Heart left ventricle (tissue), 16 donors: Measurements from ENCODE around the gene SYNC. TPM values are rescaled to one million over a fixed set of nuclear protein-coding genes. Genes with fewer than 3 reads are reported as not detected.

Experiments
- ATAC-seq, 4 donors: fragments of 200-7000 bp; cut with Tn5 transposase; one replicate each; pipeline ENCODE4 v1.9.1; 2020 to 2022; ENCODE audit warnings: moderate library complexity in 4 of 4, mild to moderate bottlenecking in 3 of 4, moderate number of reproducible peaks in 1 of 4
- DNase-seq, 5 donors: peaks; one replicate each; pipeline ENCODE4 v3.0.0-alpha.2; 2020
- H3K27ac ChIP-seq, 12 donors: fragments of 200-600 bp; sonication (generic) in 4 of 12; one replicate each; pipeline versions ENCODE4 v1.5.0 to v1.8.0; 2016 to 2022; ENCODE audit warnings: mild to moderate bottlenecking in 2 of 12
- H3K27me3 ChIP-seq, 9 donors: fragments of 200-600 bp; sonication (generic) in 2 of 9; one replicate each; pipeline versions ENCODE4 v1.5.1 to v1.8.0; 2016 to 2022; ENCODE audit warnings: mild to moderate bottlenecking in 3 of 9
- H3K36me3 ChIP-seq, 9 donors: fragments of 200-600 bp; sonication (generic) in 2 of 9; one replicate each; pipeline versions ENCODE4 v1.5.0 to v1.8.0; 2018 to 2022; ENCODE audit warnings: mild to moderate bottlenecking in 2 of 9
- H3K4me1 ChIP-seq, 12 donors: fragments of 200-600 bp; sonication (generic) in 4 of 12; one replicate each; pipeline versions ENCODE4 v1.5.0 to v1.8.0; 2016 to 2022; ENCODE audit warnings: mild to moderate bottlenecking in 3 of 12
- H3K4me3 ChIP-seq, 12 donors: fragments of 200-600 bp; sonication (generic) in 4 of 12; one replicate each; pipeline versions ENCODE4 v1.5.0 to v1.8.0; 2017 to 2022; ENCODE audit warnings: mild to moderate bottlenecking in 9 of 12, moderate library complexity in 4 of 12
- H3K9me3 ChIP-seq, 12 donors: fragments of 200-600 bp; sonication (generic) in 4 of 12; one replicate each; pipeline versions ENCODE4 v1.5.0 to v1.8.0; 2016 to 2022; ENCODE audit warnings: mild to moderate bottlenecking in 1 of 12
- CTCF ChIP-seq, 12 donors: fragments of 200-600 bp; sonication (generic) in 4 of 12; IDR thresholded peaks; one replicate each; pipeline versions ENCODE4 v1.5.0 to v1.8.0; 2018 to 2022; ENCODE audit warnings: antibody characterized with exemption in 12 of 12, mild to moderate bottlenecking in 5 of 12
- POLR2A ChIP-seq, 2 donors: fragments of 450-650 bp; IDR thresholded peaks; one replicate each; pipeline ENCODE4 v1.6.1; 2017; ENCODE audit warnings: antibody characterized with exemption in 2 of 2, mild to moderate bottlenecking in 2 of 2, moderate library complexity in 2 of 2
- WGBS, 4 donors: extraction: QIAGEN DNeasy Blood & Tissue Kit in 2 of 4; methylation state at CpG; one replicate each; pipeline versions ENCODE4 v1.1.5 to v1.1.7; 2013 to 2018; 5-methylcytosine and 5-hydroxymethylcytosine counted together
- intact Hi-C, 10 donors: fragments of 100-400 bp; cut with DNase I; formaldehyde crosslinking; loops; one replicate each; pipeline versions ENCODE4 v1.11.1 to v1.14.2; 2022
- polyA plus RNA-seq, 2 donors: library from polyadenylated mRNA; stranded (reverse); fragments of 200-250 nt; gene quantifications; one replicate each; pipeline ENCODE4 v1.2.3, GENCODE V29; 2013
- total RNA-seq, 9 donors: library from RNA; depleted of rRNA in 2 of 9; stranded (reverse); fragments of >200 nt in 2 of 9; fragmentation: NEBNext Ultra II Directional in 3 of 9; extraction: Animal tissue kit (Norgen Biotek cat#: 25700) in 3 of 9; gene quantifications; one replicate each; pipeline versions ENCODE4 v1.1.0 to v1.2.4, GENCODE V29; 2016 to 2023
- donor health status: ischemic (EF 13 %, LVEDD 7.1; RV severe dilation, severe dysfunction).
- donor health status: healthy with polysubstance abuse.
- donor health status: DM: no; HTN: yes; CAD: no.
- donor health status: DM: no; HTN: no; CAD: no.
- donor health status: ischemic (EF 25% LVEDD 6.9; RV normal size, moderate dysfunction).
- donor health status: ischemic (EF 25% LVEDD 5.7; RV mildly dilated, moderate dysfunction).
- donor health status: healthy.
- donor health status: DM: yes; HTN: yes; CAD: no.
- donor health status: ischemic (EF 35%, LVEDD 5.7; RV mildly dilated, moderate dysfunction).
- donor health status: nonischemic (EF 11% LVEDD 7.7; RV severe dilation, severe dysfunction).
- donor health status: DM: yes; HTN: yes; CAD: no.
- donor health status: PGD.
- donor health status: ischemic (EF 29% LVEDD 5.4; RV normal size, mild dysfunction).
- donor health status: nonischemic (EF 23%, LVEDD 6.1; RV moderate dilation, normal function).

Gene SYNC
- total and polyA plus RNA-seq, 11 donors, result 2.7 to 22.3 (median 14.3) TPM

GRCh38 chr1:32718036-32718435 is 15.5 kb upstream of the SYNC start:
- Histone ChIP-seq H3K27ac (no peak overlapping the region), H3K36me3 (no peaks in the 10 kb centered on the region), H3K4me1 (peaks cover 0 to 3% (median 0%) of the 10 kb centered on the region in 12 donors), H3K9me3 (no peaks in the 10 kb centered on the region), H3K27me3 (no peaks in the 10 kb centered on the region), H3K4me3 (no peak overlapping the region)
- DNase-seq (no peak), ATAC-seq (no peak)
- intact Hi-C loops, result loop anchor here in 5 of 10 donors (5.0 to 10.0 kb wide), 3 partner anchors 157 to 367 kb away; partner anchors contain the start of genes AZIN2 (in 3 of the 5) and FNDC5 (in 2 of the 5)
- WGBS, 4 donors, result 81 to 88% (median 84%) methylated on average over 2 of the region's 2 CpGs
- TF ChIP-seq CTCF (IDR thresholded peaks at IDR 0.05) (no peak), POLR2A (IDR thresholded peaks at IDR 0.05) (no peak)

DNA sequence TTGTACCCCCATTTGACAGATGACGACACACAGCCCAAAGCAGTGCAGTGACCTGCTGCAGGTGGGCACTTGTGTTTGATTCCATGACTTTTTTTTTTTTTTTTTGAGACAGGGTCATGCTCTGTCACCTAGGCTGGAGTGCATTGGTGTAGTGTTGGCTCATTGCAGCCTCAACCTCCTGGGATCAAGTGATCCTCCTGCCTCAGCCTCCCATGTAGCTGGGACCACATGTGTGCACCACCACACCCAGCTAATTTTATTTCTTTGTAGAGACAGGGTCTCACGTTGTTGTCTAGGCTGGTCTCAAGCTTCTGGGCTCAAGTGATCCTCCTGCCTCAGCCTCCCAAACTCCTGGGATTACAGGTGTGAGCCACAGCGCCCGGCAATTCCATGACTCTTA is 14.9 kb upstream of the SYNC start:
- WGBS, 4 donors, result 94 to 98% (median 95%) methylated on average over 4 of the region's 4 CpGs
- no peaks in the 10 kb centered on the region for H3K27me3 ChIP-seq
- peaks cover 0 to 3% (median 0%) of the 10 kb centered on the region in 12 donors for H3K4me1 ChIP-seq
- no peak for TF ChIP-seq POLR2A (IDR thresholded peaks at IDR 0.05)
- TF ChIP-seq CTCF (IDR thresholded peaks at IDR 0.05), result no peak
- H3K36me3 ChIP-seq, result no peaks in the 10 kb centered on the region
- H3K27ac ChIP-seq, result no peak overlapping the region
- intact Hi-C loops, result loop anchor here in 5 of 10 donors (5.0 to 10.0 kb wide), 3 partner anchors 157 to 367 kb away; partner anchors contain the start of genes AZIN2 (in 3 of the 5) and FNDC5 (in 2 of the 5)
- DNase-seq (no peak), ATAC-seq (no peak)
- no peaks in the 10 kb centered on the region for H3K9me3 ChIP-seq
- H3K4me3 ChIP-seq, result no peak overlapping the region

- Histone ChIP-seq H3K27ac (no peak overlapping the region), H3K4me3 (no peak overlapping the region), H3K9me3 (no peaks in the 10 kb centered on the region), H3K27me3 (peaks cover 0 to 3% (median 0%) of the 10 kb centered on the region in 9 donors), H3K4me1 (peaks cover 0 to 10% (median 3%) of the 10 kb centered on the region in 12 donors), H3K36me3 (no peaks in the 10 kb centered on the region)
- no peak for TF ChIP-seq CTCF (IDR thresholded peaks at IDR 0.05)
- TF ChIP-seq POLR2A (IDR thresholded peaks at IDR 0.05), result peak in 1 of 2 donors; percentile 16
- DNase-seq (peak in 4 of 5 donors; percentile 48 to 70 (median 61)), ATAC-seq (peak; percentile 61 to 72 (median 68))
- intact Hi-C loops, result loop anchor here in 5 of 10 donors (5.0 to 10.0 kb wide), 3 partner anchors 158 to 368 kb away; partner anchors contain the start of genes AZIN2 (in 3 of the 5) and FNDC5 (in 2 of the 5)
- WGBS, 4 donors, result 28 to 36% (median 29%) methylated on average over 7 to 9 of the region's 9 CpGs
Observed at GRCh38 chr1:32716312-32717148, 14.0 kb upstream of the SYNC start.

GRCh38 chr1:32715901-32716311 is 13.3 kb upstream of the SYNC start:
- H3K4me3 ChIP-seq, result no peak overlapping the region
- 87 to 98% (median 97%) methylated on average over 3 to 4 of the region's 4 CpGs for WGBS, 4 donors
- no peak for TF ChIP-seq CTCF (IDR thresholded peaks at IDR 0.05)
- no peak for TF ChIP-seq POLR2A (IDR thresholded peaks at IDR 0.05)
- peaks cover 0 to 10% (median 3%) of the 10 kb centered on the region in 12 donors for H3K4me1 ChIP-seq
- H3K36me3 ChIP-seq, result no peaks in the 10 kb centered on the region
- H3K27ac ChIP-seq, result no peak overlapping the region
- peaks cover 0 to 3% (median 0%) of the 10 kb centered on the region in 9 donors for H3K27me3 ChIP-seq
- ATAC-seq, result no peak
- DNase-seq, result no peak
- H3K9me3 ChIP-seq, result no peaks in the 10 kb centered on the region
- intact Hi-C loops, result loop anchor here in 5 of 10 donors (5.0 to 10.0 kb wide), 3 partner anchors 159 to 369 kb away; partner anchors contain the start of genes AZIN2 (in 3 of the 5) and FNDC5 (in 2 of the 5)
